Lung (tissue), 12 donors: ENCODE measurements around the gene HSPA1B. TPM values are rescaled to one million over a fixed set of nuclear protein-coding genes. Genes with fewer than 3 reads are reported as not detected.
A peak's percentile ranks its signal among the peaks of the same experiment; 100 is the strongest.
"Not testable (repeated sequence)": the region's sequence is repeated elsewhere in the genome, so short reads cannot be mapped to it uniquely, and the experiment has no call there.

Experiments used
- ATAC-seq: fragments of 200-7000 bp; cut with Tn5 transposase; one replicate; pipeline ENCODE4 v1.9.1; 2020; ENCODE audit warnings: moderate number of reproducible peaks; ENCODE audit not compliant: insufficient read depth, low FRiP score
- DNase-seq, 3 donors: peaks; one replicate each; pipeline ENCODE4 v3.0.0-alpha.2; 2013 to 2017
- H3K27ac ChIP-seq, 2 donors: one replicate each; pipeline ENCODE4 v1.5.1; 2013; ENCODE audit warnings: mild to moderate bottlenecking in 2 of 2, moderate library complexity in 2 of 2, control low read depth in 1 of 2, inconsistent platforms in 1 of 2, low read depth in 1 of 2, low read length in 1 of 2
- H3K27me3 ChIP-seq, 3 donors: one replicate each; pipeline ENCODE4 v1.5.1; 2013; ENCODE audit warnings: low read length in 2 of 3; ENCODE audit not compliant: control insufficient read depth in 3 of 3, insufficient read depth in 3 of 3
- H3K36me3 ChIP-seq, 4 donors: one replicate each; pipeline ENCODE4 v1.5.1; 2013; ENCODE audit warnings: low read length in 4 of 4, mild to moderate bottlenecking in 1 of 4, moderate library complexity in 1 of 4; ENCODE audit not compliant: control insufficient read depth in 4 of 4, insufficient read depth in 4 of 4
- H3K4me1 ChIP-seq, 5 donors: one replicate each; pipeline ENCODE4 v1.5.1; 2013; ENCODE audit warnings: low read length in 5 of 5, mild to moderate bottlenecking in 2 of 5, moderate library complexity in 1 of 5; ENCODE audit not compliant: control insufficient read depth in 5 of 5, insufficient read depth in 5 of 5
- H3K4me3 ChIP-seq: one replicate; pipeline ENCODE4 v1.5.1; 2013; ENCODE audit warnings: mild to moderate bottlenecking, control low read depth, moderate library complexity
- H3K9ac ChIP-seq, 2 donors: one replicate each; pipeline ENCODE4 v1.5.1; 2013; ENCODE audit warnings: low read length in 2 of 2, control low read depth in 1 of 2; ENCODE audit not compliant: insufficient read depth in 1 of 2
- H3K9me3 ChIP-seq, 4 donors: one replicate each; pipeline ENCODE4 v1.5.1; 2013; ENCODE audit warnings: low read length in 3 of 4, mild to moderate bottlenecking in 1 of 4, moderate library complexity in 1 of 4; ENCODE audit not compliant: control insufficient read depth in 4 of 4, insufficient read depth in 3 of 4
- WGBS, 2 donors: extraction: QIAGEN DNeasy Blood & Tissue Kit; methylation state at CpG; one replicate each; pipeline ENCODE4 v1.1.7; 2013; 5-methylcytosine and 5-hydroxymethylcytosine counted together
- polyA plus RNA-seq, 2 donors: library from polyadenylated mRNA; stranded (reverse); fragments of 200-250 nt; gene quantifications; one replicate each; pipeline ENCODE4 v1.2.1, GENCODE V29; 2013
- total RNA-seq, 2 donors: library from RNA; depleted of rRNA in 1 of 2; stranded (reverse); fragments of >200 nt in 1 of 2; gene quantifications; one replicate each; pipeline ENCODE4 v1.2.1, GENCODE V29; 2014 to 2021
- TF ChIP-seq, protein P1 (sequence below): IDR thresholded peaks from 2 replicates; pipeline ENCODE4 v1.5.1; 2012; ENCODE audit warnings: mild to moderate bottlenecking; ENCODE audit errors: control extremely low read depth, extremely low read depth
- donor health status: control.
- donor health status: control.
- donor health status: Bipolar disorder and iron deficiency.
- donor health status: healthy.
- donor health status: DM: yes; HTN: yes; CAD: no.

Gene HSPA1B
- total and polyA plus RNA-seq, 4 donors, result 33.2 to 1,377 (median 99.4) TPM

DNA sequence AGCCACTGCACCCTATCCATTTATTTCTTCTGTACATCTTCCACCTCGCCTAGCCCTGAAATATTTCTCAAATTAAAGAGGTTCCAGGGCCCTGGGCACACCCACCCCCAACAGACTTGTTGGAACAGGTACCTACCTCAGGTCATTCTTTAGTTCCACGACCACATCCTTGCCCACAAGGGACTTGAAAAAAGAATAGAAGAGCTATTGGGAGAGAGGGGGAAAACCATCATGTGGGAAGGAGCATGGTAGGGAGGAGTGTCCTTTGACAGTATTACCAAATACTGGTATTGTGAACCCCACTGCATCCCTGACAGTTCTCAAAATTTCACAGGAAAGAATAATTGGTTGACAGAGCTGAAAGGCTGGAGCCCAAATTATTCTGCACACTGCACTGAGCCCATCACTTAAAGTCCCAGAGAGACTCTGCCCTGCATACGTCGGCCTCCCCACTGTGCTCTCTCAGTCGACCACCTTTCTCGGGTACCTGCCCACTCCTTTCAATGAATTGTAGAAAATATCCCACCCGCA lies 21.5 kb upstream of the HSPA1B start:
- ATAC-seq (no peak), DNase-seq (no peak)
- H3K9ac ChIP-seq, result peak overlapping the region; percentile 92 to 95
- no peaks in the 10 kb centered on the region for H3K27me3 ChIP-seq
- H3K9me3 ChIP-seq, result no peaks in the 10 kb centered on the region
- TF ChIP-seq, protein P1, sequence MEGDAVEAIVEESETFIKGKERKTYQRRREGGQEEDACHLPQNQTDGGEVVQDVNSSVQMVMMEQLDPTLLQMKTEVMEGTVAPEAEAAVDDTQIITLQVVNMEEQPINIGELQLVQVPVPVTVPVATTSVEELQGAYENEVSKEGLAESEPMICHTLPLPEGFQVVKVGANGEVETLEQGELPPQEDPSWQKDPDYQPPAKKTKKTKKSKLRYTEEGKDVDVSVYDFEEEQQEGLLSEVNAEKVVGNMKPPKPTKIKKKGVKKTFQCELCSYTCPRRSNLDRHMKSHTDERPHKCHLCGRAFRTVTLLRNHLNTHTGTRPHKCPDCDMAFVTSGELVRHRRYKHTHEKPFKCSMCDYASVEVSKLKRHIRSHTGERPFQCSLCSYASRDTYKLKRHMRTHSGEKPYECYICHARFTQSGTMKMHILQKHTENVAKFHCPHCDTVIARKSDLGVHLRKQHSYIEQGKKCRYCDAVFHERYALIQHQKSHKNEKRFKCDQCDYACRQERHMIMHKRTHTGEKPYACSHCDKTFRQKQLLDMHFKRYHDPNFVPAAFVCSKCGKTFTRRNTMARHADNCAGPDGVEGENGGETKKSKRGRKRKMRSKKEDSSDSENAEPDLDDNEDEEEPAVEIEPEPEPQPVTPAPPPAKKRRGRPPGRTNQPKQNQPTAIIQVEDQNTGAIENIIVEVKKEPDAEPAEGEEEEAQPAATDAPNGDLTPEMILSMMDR, result no peak
- H3K4me3 ChIP-seq, result peak overlapping the region; percentile 55
- peaks cover 0 to 3% (median 2%) of the 10 kb centered on the region in 4 donors for H3K36me3 ChIP-seq
- H3K4me1 ChIP-seq, result peaks cover 4 to 14% (median 5%) of the 10 kb centered on the region in 5 donors
- WGBS, 2 donors, result 16% methylated on average over 7 of the region's 7 CpGs
- H3K27ac ChIP-seq, result peak overlapping the region; percentile 81 to 91

DNA sequence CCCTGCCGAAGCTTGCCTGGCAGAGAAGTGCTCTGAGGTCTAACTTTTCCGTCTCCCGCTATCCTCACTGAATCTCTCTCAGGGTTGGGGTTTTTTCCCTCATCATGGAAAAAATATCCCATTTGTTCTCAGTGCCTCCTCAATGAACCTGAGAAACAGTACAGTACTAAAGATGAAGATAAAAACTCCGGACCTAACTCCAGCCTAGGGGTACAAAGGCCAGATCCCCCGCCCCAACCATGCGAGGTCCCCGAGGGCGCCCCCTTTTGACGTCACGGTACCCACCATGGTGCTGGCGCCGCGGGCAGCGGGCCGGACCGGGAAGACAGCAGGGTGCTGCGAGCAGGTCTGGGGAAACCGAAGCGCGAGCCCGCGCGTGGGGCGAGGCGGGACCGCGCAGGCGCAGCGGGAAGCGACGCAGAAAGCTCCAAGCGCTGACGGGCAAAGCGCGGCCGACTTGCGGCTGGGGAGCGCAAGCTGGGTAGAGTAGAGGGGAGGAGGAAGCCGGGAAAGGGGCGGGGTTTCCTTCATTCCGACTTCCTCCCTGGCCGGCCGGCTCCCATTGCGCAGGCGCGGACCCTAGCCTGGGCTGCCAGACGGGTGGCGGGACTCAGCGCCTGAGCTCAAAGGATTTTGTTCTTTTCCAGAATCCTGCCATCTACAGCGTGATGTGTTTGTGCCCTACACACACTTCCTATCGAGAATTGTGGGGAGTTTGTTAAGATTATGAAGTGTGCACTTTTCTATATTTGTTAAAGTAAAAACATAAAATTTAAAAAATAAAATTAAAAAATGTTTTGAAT lies 20.9 kb upstream of the HSPA1B start, which contains the start of gene LSM2:
Gene LSM2, minus strand, starts transcription at position 497 of the 803 bp plus-strand sequence. Its CDS starts 209 bp downstream, at position 288.
- Histone ChIP-seq H3K36me3 (peaks cover 0 to 3% (median 0%) of the 10 kb centered on the region in 4 donors), H3K9ac (peak within 1 kb of the TSS; percentile 92 to 95), H3K4me3 (peak within 1 kb of the TSS; percentile 55), H3K27ac (peak within 1 kb of the TSS; percentile 81 to 91), H3K9me3 (no peaks in the 10 kb centered on the region), H3K27me3 (no peaks in the 10 kb centered on the region), H3K4me1 (peaks cover 4 to 14% (median 5%) of the 10 kb centered on the region in 5 donors)
- ATAC-seq (peak; percentile 97), DNase-seq (peak; percentile 99)
- WGBS, 2 donors, result 0% methylated on average over 43 to 51 of the region's 51 CpGs
- TF ChIP-seq, protein P1, result no peak

DNA sequence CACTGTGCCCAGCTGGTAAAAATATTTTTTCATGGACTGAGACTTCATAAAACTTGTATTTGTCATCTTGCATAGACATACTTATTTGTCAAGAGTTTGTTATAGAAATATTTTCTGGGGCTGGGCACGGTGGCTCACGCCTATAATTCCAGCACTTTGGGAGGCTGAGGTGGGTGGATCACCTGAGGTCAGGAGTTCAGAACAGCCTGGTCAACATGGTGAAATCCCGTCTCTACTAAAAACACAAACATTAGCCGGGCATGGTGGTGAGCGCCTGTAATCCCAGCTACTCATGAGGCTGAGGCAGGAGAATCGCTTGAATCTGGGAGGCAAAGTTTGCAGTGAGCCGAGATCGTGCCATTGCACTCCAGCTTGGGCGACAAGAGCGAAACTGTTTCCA lies 18.9 kb upstream of the HSPA1B start:
- H3K9me3 ChIP-seq, H3K4me3 ChIP-seq, DNase-seq, H3K27ac ChIP-seq, H3K9ac ChIP-seq, H3K27me3 ChIP-seq, H3K36me3 ChIP-seq, ATAC-seq: not testable (repeated sequence)
- H3K4me1 ChIP-seq, result peaks cover 4 to 15% (median 8%) of the 10 kb centered on the region in 5 donors
- WGBS, 2 donors, result 91 to 93% methylated on average over 10 of the region's 10 CpGs

- H3K36me3 ChIP-seq, result no peaks in the 10 kb centered on the region
- H3K27me3 ChIP-seq, result no peaks in the 10 kb centered on the region
- DNase-seq, result no peak
- H3K27ac ChIP-seq, result no peak overlapping the region
- H3K4me1 ChIP-seq, result peaks cover 1 to 11% (median 5%) of the 10 kb centered on the region in 5 donors
- TF ChIP-seq, protein P1, result no peak
- WGBS, 2 donors, result 95 to 96% methylated on average over 12 of the region's 12 CpGs
- H3K9me3 ChIP-seq, result no peaks in the 10 kb centered on the region
- no peak for ATAC-seq
- H3K9ac ChIP-seq, result no peak overlapping the region
- H3K4me3 ChIP-seq, result no peak overlapping the region
Measured at GRCh38 chr6:31811645-31812044, 15.9 kb upstream of the HSPA1B start.
